ENCODE measurements around the gene SERINC4. TPM values are rescaled to one million over a fixed set of nuclear protein-coding genes. Genes with fewer than 3 reads are reported as not detected.

SERINC4 gene
- polyA plus RNA-seq, 10 donors = 0.28 to 0.83 (median 0.44) TPM; not detected in 4

DNA sequence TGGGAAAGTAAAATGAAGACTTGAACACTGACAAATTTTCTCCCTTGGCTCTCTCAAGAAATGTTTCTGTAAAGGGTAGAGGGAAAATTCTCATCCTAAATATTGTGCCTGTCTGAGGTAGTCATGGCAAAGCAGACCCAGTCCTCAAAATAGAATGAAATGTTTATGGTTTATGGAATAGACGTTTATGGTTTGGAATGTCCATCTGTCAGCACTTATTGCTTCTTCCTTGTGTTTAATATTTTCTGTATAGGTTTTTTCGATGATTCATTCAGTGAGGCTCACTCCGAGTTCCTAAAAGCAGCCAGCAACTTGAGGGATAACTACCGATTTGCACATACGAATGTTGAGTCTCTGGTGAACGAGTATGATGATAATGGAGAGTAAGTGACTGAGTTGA lies 37.2 kb downstream of the SERINC4 start:
- DNase-seq = peak in 1 of 3 donors; percentile 43

DNA sequence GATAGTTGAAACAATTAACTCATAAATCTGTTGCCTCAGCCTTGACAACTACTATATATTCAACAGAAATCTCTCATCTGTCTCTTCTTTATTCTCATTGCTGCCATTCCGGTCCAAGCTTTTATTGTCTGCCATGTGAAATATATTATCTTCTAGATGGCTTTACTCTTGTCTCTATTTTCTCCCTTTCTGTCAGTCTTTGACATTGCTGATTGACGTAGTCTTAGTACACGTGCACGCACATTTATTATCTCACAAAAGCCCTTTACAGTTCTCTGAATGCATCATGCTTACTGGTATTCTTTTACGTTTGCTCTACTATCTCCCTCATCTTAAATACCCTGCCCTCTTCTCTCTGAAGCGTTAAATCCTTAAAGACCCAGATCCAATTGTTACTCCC lies 48.1 kb downstream of the SERINC4 start:
- no peak for DNase-seq

DNA sequence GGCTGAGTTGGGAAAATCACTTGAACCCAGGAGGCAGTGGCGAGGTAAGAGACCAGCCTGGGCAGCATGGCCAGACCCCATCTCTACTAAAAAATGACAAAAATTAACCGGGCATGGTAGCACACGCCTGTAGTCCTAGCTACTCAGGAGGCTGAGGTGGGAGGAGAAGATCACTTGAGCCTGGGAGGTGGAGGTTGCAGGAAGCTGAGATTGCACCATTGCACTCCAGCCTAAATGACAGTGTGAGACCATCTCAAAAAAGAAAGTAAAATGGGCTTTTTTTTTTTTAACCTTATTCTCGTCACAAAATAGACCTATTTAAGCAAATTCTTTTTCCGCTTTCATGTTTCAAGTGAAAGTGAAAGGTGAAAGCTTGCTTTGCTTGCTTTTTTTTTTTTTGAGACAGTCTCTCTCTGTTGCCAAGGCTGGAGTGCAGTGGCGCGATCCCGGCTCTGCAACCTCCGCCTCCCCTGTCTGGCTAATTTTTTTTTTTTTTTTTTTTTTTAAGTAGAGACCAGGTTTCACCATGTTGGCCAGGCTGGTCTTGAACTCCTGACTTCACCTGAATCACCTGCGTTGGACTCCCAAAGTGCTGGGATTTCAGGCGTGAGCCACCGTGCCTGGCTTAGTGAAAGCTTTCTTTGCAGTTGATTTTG lies 50.2 kb downstream of the SERINC4 start:
- no peak for DNase-seq

DNA sequence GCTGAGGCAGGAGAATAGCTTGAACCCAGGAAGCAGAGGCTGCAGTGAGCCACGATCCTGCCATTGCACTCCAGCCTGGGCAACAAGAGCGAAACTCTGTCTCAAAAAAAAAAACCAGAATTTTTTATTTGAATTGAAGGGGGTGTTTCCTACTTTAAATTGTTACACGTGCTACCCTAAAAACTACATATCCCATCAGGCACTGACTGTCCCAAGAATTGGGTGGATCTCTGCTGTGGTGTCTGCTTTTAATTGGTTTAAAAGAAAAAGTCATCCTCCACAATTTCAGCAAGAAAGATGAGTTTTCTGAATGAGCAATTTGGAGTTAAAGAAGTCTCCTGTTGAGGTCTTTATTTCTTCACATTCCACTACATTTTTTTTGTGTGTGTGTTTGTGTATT lies 51.6 kb downstream of the SERINC4 start:
- peak in 2 of 3 donors; percentile 8 to 17 for DNase-seq

DNA sequence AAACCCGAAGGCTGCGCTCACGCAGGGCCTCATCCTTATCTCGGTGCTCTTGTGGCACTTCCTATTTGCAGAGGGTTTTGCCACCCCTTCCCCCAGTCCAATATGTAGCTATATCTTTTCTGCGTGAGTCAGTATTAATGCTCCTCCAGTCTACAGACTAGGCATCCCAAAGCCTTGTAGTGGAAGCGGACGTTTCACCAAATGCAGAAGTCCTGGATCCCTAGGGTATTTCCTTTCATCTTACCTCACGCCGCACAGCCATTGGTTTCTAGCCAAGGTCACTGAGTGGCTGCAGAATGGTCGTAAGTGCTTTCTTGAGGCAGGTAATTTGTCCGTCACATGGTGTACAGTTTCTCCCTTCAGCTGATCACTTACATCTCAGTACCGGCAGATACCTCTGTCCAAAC lies 53.1 kb downstream of the SERINC4 start:
- peak in 2 of 3 donors; percentile 17 to 34 for DNase-seq

DNA sequence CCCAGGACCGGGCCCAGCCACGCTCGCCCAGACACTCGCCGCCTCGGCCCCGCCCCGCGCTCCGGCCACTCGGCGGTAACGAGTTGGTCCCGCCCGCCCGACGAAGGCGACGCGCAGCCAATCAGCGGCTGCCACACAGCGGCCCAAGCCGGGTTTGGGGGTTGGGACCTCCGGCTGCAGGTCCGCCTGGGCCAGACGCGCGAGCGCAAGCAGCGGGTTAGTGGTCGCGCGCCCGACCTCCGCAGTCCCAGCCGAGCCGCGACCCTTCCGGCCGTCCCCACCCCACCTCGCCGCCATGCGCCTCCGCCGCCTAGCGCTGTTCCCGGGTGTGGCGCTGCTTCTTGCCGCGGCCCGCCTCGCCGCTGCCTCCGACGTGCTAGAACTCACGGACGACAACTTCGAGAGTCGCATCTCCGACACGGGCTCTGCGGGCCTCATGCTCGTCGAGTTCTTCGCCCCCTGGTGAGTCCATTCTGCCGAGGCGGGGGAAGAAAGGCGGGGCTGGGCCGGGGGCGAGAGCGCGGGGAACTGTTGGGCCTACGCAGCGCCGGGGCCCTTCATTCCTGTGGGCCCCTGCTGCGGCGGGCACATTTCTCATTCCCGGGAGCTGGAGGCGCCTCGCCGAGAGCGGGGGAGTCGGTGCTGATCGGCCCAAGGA lies 53.6 kb downstream of the SERINC4 start, which contains the start of gene PDIA3:
Gene PDIA3 (plus strand): TSS at position 194 of the 658 bp plus-strand sequence. CDS start 102 bp downstream, at position 296.
- peak; percentile 92 to 98 (median 94) for DNase-seq

Other genes starting within 250 kb of the SERINC4 start
- gene PPIP5K1, start 210.0 kb downstream of the SERINC4 start, polyA plus RNA-seq (ENCODE audit: insufficient read length in 10 of 10) = 10 to 100 TPM in 1 of 10 donors, 1 to 10 TPM in 9; 5.3 to 10.5 (median 7.8) TPM
- 1 to 10 TPM in 2 of 10 donors, under 1 TPM in 4, not detected in 4; 0.11 to 1.3 (median 0.24) TPM for gene CKMT1B, start 206.2 kb downstream of the SERINC4 start, polyA plus RNA-seq (ENCODE audit: insufficient read length in 10 of 10)
- gene STRC, start 181.4 kb downstream of the SERINC4 start, polyA plus RNA-seq (ENCODE audit: insufficient read length in 10 of 10) = under 1 TPM; 0.08 to 0.75 (median 0.27) TPM
- gene CATSPER2, start 151.4 kb downstream of the SERINC4 start, polyA plus RNA-seq (ENCODE audit: insufficient read length in 10 of 10) = 1 to 10 TPM in 9 of 10 donors, under 1 TPM in 1; 0.72 to 4.7 (median 1.6) TPM
- gene CKMT1A, start 106.4 kb downstream of the SERINC4 start, polyA plus RNA-seq (ENCODE audit: insufficient read length in 10 of 10) = 1 to 10 TPM in 1 of 10 donors, under 1 TPM in 2, not detected in 7; 0.57 to 1.9 (median 0.77) TPM
- gene PDIA3, start 53.8 kb downstream of the SERINC4 start, polyA plus RNA-seq (ENCODE audit: insufficient read length in 10 of 10) = 100 to 1,000 TPM; 212 to 365 (median 260) TPM
- gene ELL3, start 23.3 kb downstream of the SERINC4 start, polyA plus RNA-seq (ENCODE audit: insufficient read length in 10 of 10) = 1 to 10 TPM; 1.3 to 3.7 (median 2.9) TPM
- 100 to 1,000 TPM; 415 to 739 (median 567) TPM for gene SERF2, start 7.9 kb downstream of the SERINC4 start, polyA plus RNA-seq (ENCODE audit: insufficient read length in 10 of 10)
- 10 to 100 TPM in 8 of 10 donors, 1 to 10 TPM in 2; 6.0 to 19.9 (median 12.3) TPM for gene HYPK, start 379 bp upstream of the SERINC4 start, polyA plus RNA-seq (ENCODE audit: insufficient read length in 10 of 10)
- 10 to 100 TPM; 27.6 to 44.1 (median 32.6) TPM for gene MFAP1, start 24.5 kb upstream of the SERINC4 start, polyA plus RNA-seq (ENCODE audit: insufficient read length in 10 of 10)
- gene WDR76, start 26.8 kb upstream of the SERINC4 start, polyA plus RNA-seq (ENCODE audit: insufficient read length in 10 of 10) = 10 to 100 TPM in 3 of 10 donors, 1 to 10 TPM in 7; 5.6 to 13.1 (median 9.1) TPM

Data from muscle of back (tissue), 11 donors.